ENCODE results near the gene HEXD. TPM values are rescaled to one million over a fixed set of nuclear protein-coding genes. Genes with fewer than 3 reads are reported as not detected.

The HEXD gene
- total and polyA plus RNA-seq, 2 experiments from 2014 or later: 5.7 to 5.9 TPM

- peaks cover 6% of the 10 kb centered on the region for H3K4me1 ChIP-seq (ENCODE audit: insufficient read depth)
- H3K36me3 ChIP-seq (ENCODE audit: low read depth): peaks cover 15% of the 10 kb centered on the region; the same call in 1 of the 2 replicates
Measured at GRCh38 chr17:82461827-82462524, 43.8 kb downstream of the HEXD start.

GRCh38 chr17:82463391-82463790, 45.2 kb downstream of the HEXD start:
- peaks cover 15% of the 10 kb centered on the region; the same call in 1 of the 2 replicates for H3K36me3 ChIP-seq (ENCODE audit: low read depth)
- no peaks in the 10 kb centered on the region for H3K9me3 ChIP-seq (ENCODE audit: low read depth)

More at GRCh38 chr17:82461827-82462524, 43.8 kb downstream of the HEXD start:
- no peaks in the 10 kb centered on the region for H4K20me1 ChIP-seq (ENCODE audit: insufficient read depth)
- no peak overlapping the region for H3K4me2 ChIP-seq (ENCODE audit: unreplicated experiment)
- H3K4me3 ChIP-seq: no peak overlapping the region
- H3K27me3 ChIP-seq (replicated peaks; ENCODE audit: insufficient read depth): no peaks in the 10 kb centered on the region
- in situ Hi-C loops (cut with MboI): no loop called here
- H3K79me2 ChIP-seq (ENCODE audit: insufficient read depth): peaks cover 23% of the 10 kb centered on the region
- no peak overlapping the region for H2AFZ ChIP-seq
- peaks cover 7% of the 10 kb centered on the region; the same call in 1 of the 2 replicates for H3F3A ChIP-seq (ENCODE audit: insufficient read depth)
- WGBS, 2 experiments (ENCODE audit: low coverage in 1 of 2, low lambda C conversion rate in 2 of 2, missing lambda C conversion rate in 2 of 2): 88 to 93% methylated on average over 8 to 10 of the region's 10 CpGs
- no peaks in the 10 kb centered on the region for H3K9me2 ChIP-seq (ENCODE audit: insufficient read depth)
- H3K27ac ChIP-seq: no peak overlapping the region
- H3K9me3 ChIP-seq (ENCODE audit: low read depth): no peaks in the 10 kb centered on the region
- DNase-seq: no peak
- no peak for TF ChIP-seq EZH2phosphoT487 (IDR thresholded peaks at IDR 0.05; ENCODE audit: insufficient read depth, low read depth)
- no peak overlapping the region for H3K9ac ChIP-seq

GRCh38 chr17:82463925-82464566, 45.9 kb downstream of the HEXD start:
- H2AFZ ChIP-seq: no peak overlapping the region
- WGBS, 2 experiments (ENCODE audit: low coverage in 1 of 2, low lambda C conversion rate in 2 of 2, missing lambda C conversion rate in 2 of 2): 31 to 41% methylated on average over 7 of the region's 7 CpGs
- H3K27me3 ChIP-seq (replicated peaks; ENCODE audit: insufficient read depth): no peaks in the 10 kb centered on the region
- no peak for DNase-seq
- peaks cover 22% of the 10 kb centered on the region; the same call in 1 of the 2 replicates for H3K36me3 ChIP-seq (ENCODE audit: low read depth)
- no peaks in the 10 kb centered on the region for H3K4me1 ChIP-seq (ENCODE audit: insufficient read depth)
- H3K27ac ChIP-seq: no peak overlapping the region
- TF ChIP-seq EZH2phosphoT487 (IDR thresholded peaks at IDR 0.05; ENCODE audit: insufficient read depth, low read depth): no peak
- no peak for TF ChIP-seq EZH2 (IDR thresholded peaks at IDR 0.05; ENCODE audit: insufficient read depth, poor library complexity, severe bottlenecking)
- H3K79me2 ChIP-seq (ENCODE audit: insufficient read depth): peaks cover 21% of the 10 kb centered on the region
- no peaks in the 10 kb centered on the region for H3K9me2 ChIP-seq (ENCODE audit: insufficient read depth)
- no peak overlapping the region for H3K4me3 ChIP-seq
- in situ Hi-C loops (cut with MboI): no loop called here
- no peaks in the 10 kb centered on the region for H3K9me3 ChIP-seq (ENCODE audit: low read depth)
- H4K20me1 ChIP-seq (ENCODE audit: insufficient read depth): no peaks in the 10 kb centered on the region
- no peak overlapping the region for H3K9ac ChIP-seq
- no peaks in the 10 kb centered on the region for H3F3A ChIP-seq (ENCODE audit: insufficient read depth)
- no peak overlapping the region for H3K4me2 ChIP-seq (ENCODE audit: unreplicated experiment)

More at GRCh38 chr17:82463391-82463790, 45.2 kb downstream of the HEXD start:
- Histone ChIP-seq H3K4me3 (no peak overlapping the region), H2AFZ (no peak overlapping the region), H3K27me3 (replicated peaks; ENCODE audit: insufficient read depth) (no peaks in the 10 kb centered on the region), H3K4me2 (ENCODE audit: unreplicated experiment) (no peak overlapping the region), H3K9me2 (ENCODE audit: insufficient read depth) (no peaks in the 10 kb centered on the region), H3F3A (ENCODE audit: insufficient read depth) (no peaks in the 10 kb centered on the region), H3K79me2 (ENCODE audit: insufficient read depth) (peaks cover 23% of the 10 kb centered on the region), H3K4me1 (ENCODE audit: insufficient read depth) (no peaks in the 10 kb centered on the region), H3K27ac (no peak overlapping the region), H3K9ac (no peak overlapping the region), H4K20me1 (ENCODE audit: insufficient read depth) (no peaks in the 10 kb centered on the region)
- in situ Hi-C loops (cut with MboI): no loop called here
- WGBS, 2 experiments (ENCODE audit: low coverage in 1 of 2, low lambda C conversion rate in 2 of 2, missing lambda C conversion rate in 2 of 2): 74 to 89% methylated on average over 6 of the region's 6 CpGs
- no peak for DNase-seq
- TF ChIP-seq EZH2phosphoT487 (IDR thresholded peaks at IDR 0.05; ENCODE audit: insufficient read depth, low read depth): no peak
- no peak for TF ChIP-seq EZH2 (IDR thresholded peaks at IDR 0.05; ENCODE audit: insufficient read depth, poor library complexity, severe bottlenecking)

GRCh38 chr17:82464567-82464929, 46.4 kb downstream of the HEXD start:
- Histone ChIP-seq H2AFZ (no peak overlapping the region), H3K27me3 (replicated peaks; ENCODE audit: insufficient read depth) (no peaks in the 10 kb centered on the region), H3K4me3 (no peak overlapping the region), H3K4me2 (ENCODE audit: unreplicated experiment) (no peak overlapping the region), H4K20me1 (ENCODE audit: insufficient read depth) (no peaks in the 10 kb centered on the region), H3K27ac (no peak overlapping the region), H3K9ac (no peak overlapping the region), H3K79me2 (ENCODE audit: insufficient read depth) (peaks cover 16% of the 10 kb centered on the region), H3K36me3 (ENCODE audit: low read depth) (peaks cover 27% of the 10 kb centered on the region; the same call in 1 of the 2 replicates), H3K9me2 (ENCODE audit: insufficient read depth) (no peaks in the 10 kb centered on the region), H3K9me3 (ENCODE audit: low read depth) (no peaks in the 10 kb centered on the region), H3F3A (ENCODE audit: insufficient read depth) (no peaks in the 10 kb centered on the region), H3K4me1 (ENCODE audit: insufficient read depth) (no peaks in the 10 kb centered on the region)
- TF ChIP-seq EZH2phosphoT487 (IDR thresholded peaks at IDR 0.05; ENCODE audit: insufficient read depth, low read depth) (no peak), EZH2 (IDR thresholded peaks at IDR 0.05; ENCODE audit: insufficient read depth, poor library complexity, severe bottlenecking) (no peak)
- WGBS, 2 experiments (ENCODE audit: low coverage in 1 of 2, low lambda C conversion rate in 2 of 2, missing lambda C conversion rate in 2 of 2): 90 to 94% methylated on average over 11 of the region's 11 CpGs
- no peak for DNase-seq
- in situ Hi-C loops (cut with MboI): no loop called here
